NCI-H128 (cell line): Measurements from ENCODE around the gene ZFAND3.
A peak's percentile ranks its signal among the peaks of the same experiment; 100 is the strongest.

Experiments used
- DNase-seq: peaks from one replicate; lab custom pipeline; 2025; ENCODE audit not compliant: unreplicated experiment; lab: John Stamatoyannopoulos, UW

Gene ZFAND3

GRCh38 chr6:37819177-37819801 is at the start of gene ZFAND3:
TSS of gene ZFAND3 (plus strand) at chr6:37819727. CDS start at chr6:37819946, 219 bp downstream.
- peak; percentile 94 for DNase-seq

GRCh38 chr6:37774028-37774680 is 45.4 kb upstream of the ZFAND3 start:
- DNase-seq, result no peak

DNA sequence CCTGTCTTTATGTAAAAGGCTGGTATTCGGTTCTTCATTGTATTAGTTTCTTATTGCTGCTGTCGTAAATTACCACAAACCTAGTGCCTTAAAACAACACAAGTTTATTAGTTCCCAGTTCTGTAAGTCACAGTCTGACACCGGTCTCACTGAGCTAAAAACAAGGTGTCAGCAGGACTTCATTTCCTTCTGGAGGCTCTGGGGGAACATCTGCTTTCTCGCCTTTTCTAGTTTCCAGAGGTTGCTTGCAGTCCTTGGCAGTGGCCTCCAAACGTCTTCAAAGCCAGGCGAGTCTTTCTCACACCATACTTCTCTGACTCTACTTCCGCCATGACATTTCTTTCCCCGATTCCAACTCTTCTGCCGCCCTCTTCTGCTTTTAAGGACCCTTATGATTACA is 43.0 kb upstream of the ZFAND3 start:
- no peak for DNase-seq

DNA sequence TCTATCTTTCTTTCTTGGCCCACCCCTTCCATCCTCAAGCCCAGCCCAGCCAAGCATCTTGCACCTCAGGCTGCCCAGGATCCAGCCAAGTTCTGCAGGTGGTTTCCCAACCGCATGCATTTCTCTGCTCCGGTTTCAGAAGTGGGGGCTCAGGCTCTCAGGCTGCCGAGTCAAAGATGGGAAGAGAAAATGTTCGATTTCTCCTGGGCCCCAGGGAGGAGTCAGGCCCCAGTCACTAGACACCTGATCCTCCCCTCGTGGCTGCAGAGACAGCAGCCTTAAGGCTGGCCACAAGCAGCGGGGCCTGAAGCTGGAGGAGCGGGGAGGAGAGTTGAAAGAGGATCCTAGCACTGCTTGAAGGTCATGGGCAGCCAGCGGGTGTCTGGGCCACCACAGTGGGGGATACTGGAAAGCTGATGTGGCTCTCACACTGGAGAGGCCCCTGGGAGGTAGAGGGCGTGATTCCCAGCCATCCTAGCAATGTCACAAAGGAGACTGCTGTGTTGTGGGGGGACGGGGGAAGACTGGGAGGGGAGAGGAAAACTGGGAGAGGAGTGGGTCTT is 42.2 kb upstream of the ZFAND3 start:
- DNase-seq, result peak; percentile 13

DNA sequence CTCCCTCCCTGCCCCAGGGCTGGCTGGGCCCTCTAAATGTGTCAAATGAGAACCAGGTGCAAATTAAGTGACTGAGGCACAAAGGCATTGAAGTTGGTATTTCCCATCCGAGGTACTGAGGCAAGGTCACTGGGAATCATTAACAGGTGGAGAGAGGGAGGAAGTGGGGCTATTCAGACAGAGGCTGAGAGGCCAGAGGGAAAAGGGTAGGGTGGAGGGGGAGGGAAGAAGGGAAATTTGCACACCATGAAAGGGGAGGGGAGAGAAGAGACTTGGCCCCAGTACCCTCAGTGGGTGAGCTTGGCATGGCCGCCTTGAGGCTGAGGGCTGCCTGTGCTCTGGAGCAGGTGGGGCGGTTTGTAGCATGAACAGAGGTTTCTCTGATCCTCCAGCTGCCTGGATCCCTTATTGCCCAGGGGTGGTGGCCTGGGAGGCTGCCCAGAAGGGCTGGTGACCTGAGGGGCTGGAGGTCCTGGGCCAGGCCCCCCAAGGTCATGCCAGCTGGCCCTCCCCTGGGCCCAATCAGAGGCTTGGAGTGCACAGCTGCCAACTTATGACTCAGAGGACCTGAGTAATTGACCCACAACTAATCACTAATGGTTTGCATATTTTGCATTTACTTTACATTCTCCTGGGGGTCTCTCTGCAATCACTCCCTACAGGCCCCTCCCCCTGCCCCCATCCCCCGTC is 40.3 kb upstream of the ZFAND3 start:
- no peak for DNase-seq

GRCh38 chr6:37779902-37780628 is 39.5 kb upstream of the ZFAND3 start:
- no peak for DNase-seq

GRCh38 chr6:37781788-37782187 is 37.7 kb upstream of the ZFAND3 start:
- no peak for DNase-seq

DNA sequence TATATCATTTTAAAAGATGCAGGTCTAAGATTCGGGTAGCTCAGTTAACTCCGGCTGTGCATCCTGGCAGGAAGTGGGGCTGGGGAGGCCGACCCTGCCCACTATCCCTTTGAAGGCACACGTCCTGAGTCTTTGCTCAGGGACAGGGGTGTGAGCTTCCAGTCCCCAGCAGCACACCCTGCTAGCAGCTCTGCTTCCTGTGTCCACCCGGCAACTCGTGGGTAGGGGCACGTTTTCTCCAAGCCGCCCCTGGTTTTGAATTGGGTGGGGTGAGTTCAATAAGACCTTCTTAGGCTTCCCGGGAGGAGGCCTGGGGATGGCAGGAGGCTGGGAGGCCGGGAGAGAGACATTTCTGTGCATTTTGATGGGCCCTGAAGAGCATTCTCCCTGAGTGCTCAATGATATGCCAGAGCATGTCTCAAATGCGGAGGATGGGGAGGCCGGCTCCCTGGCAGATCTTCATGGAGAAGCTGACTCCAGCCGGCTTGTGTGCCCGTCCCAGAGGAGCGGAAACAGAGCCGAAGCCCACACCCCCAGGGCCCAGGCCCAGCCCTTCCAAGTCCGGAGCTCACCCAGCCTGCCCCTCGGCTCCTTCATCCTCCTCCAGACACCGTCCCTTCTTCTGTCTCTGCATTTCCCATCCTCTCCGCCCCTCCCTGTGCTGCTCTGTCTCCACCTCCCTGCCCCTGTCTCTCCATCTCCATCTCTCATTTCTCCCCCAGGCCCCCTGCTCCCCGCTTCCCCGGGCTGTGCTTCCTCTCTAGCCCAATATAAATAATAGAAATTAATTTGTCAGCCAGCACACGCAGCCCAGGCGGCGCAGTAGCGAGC is 36.3 kb upstream of the ZFAND3 start:
- DNase-seq, result peak; percentile 28

- DNase-seq, result peak; percentile 59
These were observed 35.5 kb upstream of the ZFAND3 start for GRCh38 chr6:37783856-37784584.

GRCh38 chr6:37784585-37784967 is 35.0 kb upstream of the ZFAND3 start:
- DNase-seq, result no peak

DNA sequence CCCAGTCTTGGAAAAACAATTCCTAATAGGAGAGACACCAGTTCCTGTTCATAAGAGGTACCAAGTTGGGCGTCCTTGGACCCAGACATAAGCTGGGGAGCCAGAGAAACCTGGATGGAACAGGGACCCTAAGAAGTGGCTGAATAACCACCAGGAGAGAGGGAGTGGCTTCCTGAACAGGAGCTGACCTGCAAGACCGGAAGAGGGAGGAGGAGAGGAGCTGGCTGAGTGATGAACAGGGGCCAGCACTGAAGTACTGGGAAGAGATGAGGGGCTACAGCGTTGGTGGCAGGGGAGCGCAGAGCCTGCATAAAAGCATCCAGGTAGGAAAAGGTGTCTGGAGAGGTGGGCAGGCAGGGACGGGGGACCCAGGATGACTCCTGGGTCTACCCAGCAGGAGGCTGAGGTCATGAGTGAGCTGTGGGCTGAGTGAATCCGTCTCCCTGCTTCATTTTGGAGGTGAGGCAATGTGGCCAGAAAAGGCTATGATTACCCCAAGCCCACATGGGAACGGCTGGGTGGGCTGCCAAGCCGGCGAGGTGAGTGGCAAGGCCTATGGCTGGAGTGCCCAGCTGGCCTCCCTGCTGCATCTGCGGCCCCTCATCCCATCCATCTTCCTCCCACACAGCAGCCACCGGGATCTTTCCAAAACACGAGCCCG is 34.4 kb upstream of the ZFAND3 start:
- no peak for DNase-seq

DNA sequence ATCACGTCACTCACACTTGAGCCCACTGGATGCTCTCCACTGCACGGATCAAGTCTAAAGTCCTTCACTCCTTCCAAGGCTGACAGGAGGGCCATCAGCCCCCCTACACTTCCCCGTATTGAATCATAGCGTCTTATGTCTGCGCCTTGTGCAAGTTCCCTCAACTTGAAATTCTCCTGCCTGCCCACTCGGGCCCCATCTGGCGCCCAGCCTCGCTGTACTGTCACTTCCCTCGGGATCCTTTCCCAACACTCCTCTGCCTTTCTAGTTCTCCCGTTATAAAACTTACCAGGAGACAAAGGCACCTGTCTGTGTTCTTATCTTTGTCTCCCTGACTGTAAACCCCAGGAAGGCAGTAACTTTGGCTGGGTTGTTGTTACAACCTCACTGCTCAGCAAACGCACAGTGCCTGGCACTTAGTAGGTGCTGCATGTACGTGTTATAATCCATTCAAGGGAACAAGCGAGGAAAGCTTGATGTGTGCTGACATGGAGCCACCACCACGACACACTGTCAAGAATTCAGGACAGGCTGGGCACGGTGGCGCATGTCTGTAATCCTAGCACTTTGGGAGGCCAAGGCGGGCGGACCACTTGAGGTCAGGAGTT is 33.8 kb upstream of the ZFAND3 start:
- no peak for DNase-seq

GRCh38 chr6:37787216-37787615 is 32.3 kb upstream of the ZFAND3 start:
- DNase-seq, result no peak

GRCh38 chr6:37788259-37788658 is 31.3 kb upstream of the ZFAND3 start:
- DNase-seq, result no peak

DNA sequence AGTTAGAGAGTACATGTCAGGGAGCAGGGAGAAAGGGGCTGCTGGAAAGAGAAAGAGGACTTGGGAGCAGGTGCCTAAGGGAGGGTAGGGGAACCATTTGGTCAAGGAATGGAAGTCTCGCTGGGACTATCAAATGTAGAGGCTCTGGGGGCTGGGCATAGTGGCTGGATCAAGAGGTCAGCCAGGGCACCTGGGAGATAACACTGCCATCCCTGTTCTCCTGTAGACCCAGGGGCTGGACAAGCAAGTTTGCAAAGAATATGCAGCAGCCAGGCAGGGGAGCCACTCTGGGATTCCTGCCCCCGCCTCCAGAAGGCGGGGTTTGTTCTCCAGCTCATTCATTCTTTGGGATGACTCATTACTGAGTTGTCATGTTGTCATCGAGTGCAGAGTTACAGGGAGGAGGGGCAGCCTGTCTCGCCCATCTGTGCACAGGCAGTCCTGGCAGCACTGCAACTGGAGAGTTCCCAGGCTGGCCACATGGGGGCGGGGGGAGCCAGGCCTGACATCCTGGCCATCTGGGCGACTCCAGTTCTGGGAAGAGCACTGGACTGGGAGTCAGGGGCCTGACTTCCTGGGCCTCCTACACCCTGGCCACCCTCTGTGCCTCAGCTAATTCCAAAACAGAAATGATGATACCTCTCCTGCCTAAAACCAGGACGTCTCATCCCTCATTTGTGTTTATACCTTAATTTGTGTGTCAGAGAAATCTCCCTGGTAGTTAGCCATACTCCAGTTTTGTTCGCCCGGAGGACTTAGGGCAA is 28.2 kb upstream of the ZFAND3 start:
- peak; percentile 79 for DNase-seq

- no peak for DNase-seq
These were observed 27.0 kb upstream of the ZFAND3 start for GRCh38 chr6:37792457-37793033.

GRCh38 chr6:37793067-37793466 is 26.5 kb upstream of the ZFAND3 start:
- no peak for DNase-seq

DNA sequence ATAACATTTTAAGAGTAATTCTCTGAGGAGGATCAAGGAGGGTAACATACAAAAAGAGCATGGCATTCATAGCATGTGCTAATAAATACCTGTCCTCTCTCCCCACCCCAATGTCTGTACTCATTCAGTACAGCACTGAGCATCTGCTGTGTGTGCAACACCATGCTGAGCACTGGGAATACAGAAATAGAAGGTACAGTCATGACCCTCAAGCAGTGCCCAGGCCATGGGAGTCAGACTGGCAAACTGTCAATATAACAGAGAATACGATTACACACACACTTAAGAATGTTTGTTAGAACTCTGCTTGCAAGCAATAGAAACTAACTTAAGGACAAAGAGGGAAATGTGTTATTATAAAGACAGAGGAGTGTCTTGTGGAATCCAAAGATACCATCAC is 24.7 kb upstream of the ZFAND3 start:
- no peak for DNase-seq
